Stomach (tissue), 4 donors: ENCODE data around the gene LCE7A.

Experiments used
- POLR2A ChIP-seq, 4 donors: fragments of 450-650 bp; IDR thresholded peaks; one replicate each; pipeline ENCODE4 v1.6.1; 2016; ENCODE audit warnings: antibody characterized with exemption in 4 of 4, control low read depth in 2 of 4, mild to moderate bottlenecking in 1 of 4, moderate library complexity in 1 of 4
- POLR2AphosphoS5 ChIP-seq, 3 donors: sonication (generic); formaldehyde crosslinking; IDR thresholded peaks; one replicate each; pipeline ENCODE4 v1.6.1; 2016; ENCODE audit warnings: antibody characterized with exemption in 3 of 3
- TF ChIP-seq, protein P1 (sequence below), 7 experiments: fragments of 450-650 bp in 4 of 7; fragments of 200-600 bp in 3 of 7; sonication (generic) in 3 of 7; IDR thresholded peaks; one replicate each; pipeline ENCODE4 v1.5.1; 2016 to 2019; ENCODE audit warnings: antibody characterized with exemption in 7 of 7, control low read depth in 2 of 7, mild to moderate bottlenecking in 1 of 7

DNA sequence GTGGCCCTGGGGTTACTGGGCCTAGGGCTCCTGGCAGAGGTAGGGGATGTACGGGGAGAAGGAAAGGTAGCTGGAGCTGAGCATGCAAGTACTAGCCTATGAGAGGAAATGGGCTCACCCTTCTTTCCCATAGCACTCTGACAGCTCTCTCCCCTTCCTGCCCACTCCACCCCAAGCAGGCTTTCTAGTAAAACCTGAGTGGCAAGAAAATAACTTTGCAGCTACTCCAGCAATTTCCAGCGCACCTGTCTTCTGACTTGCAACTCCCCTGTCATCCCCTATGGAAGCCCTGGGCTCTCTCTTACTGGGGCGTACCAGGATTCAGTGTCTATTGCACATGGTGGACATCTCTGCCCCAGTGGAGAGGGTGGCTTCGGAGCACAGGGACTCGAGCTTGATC lies 41.8 kb downstream of the LCE7A start:
- TF ChIP-seq, protein P1, sequence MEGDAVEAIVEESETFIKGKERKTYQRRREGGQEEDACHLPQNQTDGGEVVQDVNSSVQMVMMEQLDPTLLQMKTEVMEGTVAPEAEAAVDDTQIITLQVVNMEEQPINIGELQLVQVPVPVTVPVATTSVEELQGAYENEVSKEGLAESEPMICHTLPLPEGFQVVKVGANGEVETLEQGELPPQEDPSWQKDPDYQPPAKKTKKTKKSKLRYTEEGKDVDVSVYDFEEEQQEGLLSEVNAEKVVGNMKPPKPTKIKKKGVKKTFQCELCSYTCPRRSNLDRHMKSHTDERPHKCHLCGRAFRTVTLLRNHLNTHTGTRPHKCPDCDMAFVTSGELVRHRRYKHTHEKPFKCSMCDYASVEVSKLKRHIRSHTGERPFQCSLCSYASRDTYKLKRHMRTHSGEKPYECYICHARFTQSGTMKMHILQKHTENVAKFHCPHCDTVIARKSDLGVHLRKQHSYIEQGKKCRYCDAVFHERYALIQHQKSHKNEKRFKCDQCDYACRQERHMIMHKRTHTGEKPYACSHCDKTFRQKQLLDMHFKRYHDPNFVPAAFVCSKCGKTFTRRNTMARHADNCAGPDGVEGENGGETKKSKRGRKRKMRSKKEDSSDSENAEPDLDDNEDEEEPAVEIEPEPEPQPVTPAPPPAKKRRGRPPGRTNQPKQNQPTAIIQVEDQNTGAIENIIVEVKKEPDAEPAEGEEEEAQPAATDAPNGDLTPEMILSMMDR (IDR thresholded peaks at IDR 0.05), result no peak
- TF ChIP-seq POLR2AphosphoS5 (IDR thresholded peaks at IDR 0.05), result no peak
- TF ChIP-seq POLR2A (IDR thresholded peaks at IDR 0.05), result no peak
